H1 (cell line): Measurements from ENCODE around the gene RSPH6A. TPM values are rescaled to one million over a fixed set of nuclear protein-coding genes. Genes with fewer than 3 reads are reported as not detected.

Experiments used
- CTCF ChIA-PET: fragments of 300-600 bp; sonication (Branson Sonifier 250); formaldehyde crosslinking; loops from one replicate; lab custom pipeline; 2021; ENCODE audit not compliant: partially characterized antibody; lab: Charles Lee
- POLR2A ChIA-PET: fragments of 300-600 bp; sonication (Branson Sonifier 250); formaldehyde crosslinking; loops from one replicate; lab custom pipeline; 2021; ENCODE audit warnings: inconsistent platforms; ENCODE audit not compliant: partially characterized antibody; lab: Charles Lee
- DNase-seq, 2 experiments: peaks; one replicate each; pipeline versions ENCODE4 v3.0.0 to v3.0.0-alpha.2; 2010 to 2022; ENCODE audit warnings: low spot score in 2 of 2, low read depth in 1 of 2, mixed read lengths in 1 of 2
- FAIRE-seq: peaks from 2 replicates; lab custom pipeline; 2011; peaks lifted over from hg19 to GRCh38; lab: Jason Lieb, UNC
- H2AFZ ChIP-seq: 2 replicates; pipeline ENCODE4 v1.8.1; 2012; ENCODE audit warnings: low read length, inconsistent platforms
- H2AK5ac ChIP-seq: 2 replicates; pipeline ENCODE4 v1.6.1; 2013; ENCODE audit warnings: low read depth, low read length
- H2BK120ac ChIP-seq: replicated peaks from 2 replicates; pipeline ENCODE3; 2013; ENCODE audit warnings: low read depth, low read length, inconsistent platforms
- H2BK12ac ChIP-seq: 2 replicates; pipeline ENCODE4 v1.6.1; 2013; ENCODE audit warnings: low read depth, low read length
- H2BK15ac ChIP-seq: 2 replicates; pipeline ENCODE4 v1.6.1; 2013; ENCODE audit warnings: low read length
- H2BK20ac ChIP-seq: 2 replicates; pipeline ENCODE4 v1.6.1; 2013; ENCODE audit warnings: low read length
- H2BK5ac ChIP-seq: 2 replicates; pipeline ENCODE4 v1.6.1; 2013; ENCODE audit warnings: low read depth, low read length
- H3K14ac ChIP-seq: 2 replicates; pipeline ENCODE4 v1.6.1; 2013; ENCODE audit warnings: inconsistent platforms; ENCODE audit not compliant: insufficient read length
- H3K18ac ChIP-seq: 2 replicates; pipeline ENCODE4 v1.6.1; 2013; ENCODE audit warnings: low read length; ENCODE audit errors: extremely low read depth
- H3K23ac ChIP-seq: 2 replicates; pipeline ENCODE4 v1.6.1; 2013; ENCODE audit warnings: inconsistent platforms; ENCODE audit not compliant: insufficient read length
- H3K23me2 ChIP-seq: 2 replicates; pipeline ENCODE4 v1.6.1; 2013; ENCODE audit warnings: low read depth, low read length
- H3K27ac ChIP-seq: 2 replicates; pipeline ENCODE4 v1.6.1; 2011; ENCODE audit warnings: low read depth, low read length, inconsistent platforms
- H3K27me3 ChIP-seq, 4 experiments: replicated peaks in 1 of 4; 1 replicate in 1 of 4; 2 replicates in 3 of 4; pipeline versions ENCODE4 v1.6.1 to v1.8.1; 2011 to 2013; ENCODE audit warnings: low read length in 3 of 4, mild to moderate bottlenecking in 3 of 4, inconsistent platforms in 2 of 4, mixed read lengths in 2 of 4, moderate library complexity in 1 of 4; ENCODE audit not compliant: control insufficient read depth in 3 of 4, insufficient read depth in 3 of 4; ENCODE audit errors: extremely low read depth in 1 of 4
- H3K36me3 ChIP-seq, 4 experiments: 2 replicates each; pipeline versions ENCODE4 v1.6.1 to v1.8.1; 2011 to 2013; ENCODE audit warnings: mild to moderate bottlenecking in 4 of 4, low read length in 3 of 4, moderate library complexity in 2 of 4, control low read depth in 1 of 4, inconsistent platforms in 1 of 4; ENCODE audit not compliant: insufficient read depth in 4 of 4, control insufficient read depth in 2 of 4
- H3K4ac ChIP-seq: replicated peaks from 2 replicates; pipeline ENCODE3; 2013; ENCODE audit warnings: low read length, low read depth, mixed read lengths, inconsistent platforms; ENCODE audit not compliant: insufficient read length
- H3K4me1 ChIP-seq, 4 experiments: replicated peaks in 1 of 4; 1 replicate in 1 of 4; 2 replicates in 3 of 4; pipeline versions ENCODE4 v1.6.1 to v1.8.1; 2011 to 2013; ENCODE audit warnings: low read length in 3 of 4, inconsistent platforms in 2 of 4, mixed read lengths in 1 of 4; ENCODE audit not compliant: insufficient read depth in 4 of 4, control insufficient read depth in 3 of 4
- H3K4me2 ChIP-seq, 2 experiments: 2 replicates each; pipeline versions ENCODE4 v1.6.1 to v1.8.1; 2011 to 2013; ENCODE audit warnings: low read depth in 2 of 2, low read length in 2 of 2, control low read depth in 1 of 2, inconsistent platforms in 1 of 2, mild to moderate bottlenecking in 1 of 2; ENCODE audit not compliant: insufficient read depth in 1 of 2
- H3K4me3 ChIP-seq, 4 experiments: fragments of 200-600, 300-600 bp in 1 of 4; sonication (generic), shearing (Covaris generic), sonication (Bioruptor Twin) in 1 of 4; 2 replicates each; pipeline versions ENCODE4 v1.5.1 to v1.8.1; 2011 to 2016; ENCODE audit warnings: low read length in 4 of 4, low read depth in 3 of 4, control low read depth in 2 of 4, inconsistent platforms in 2 of 4, mild to moderate bottlenecking in 2 of 4, mixed read lengths in 1 of 4, moderate library complexity in 1 of 4; ENCODE audit not compliant: insufficient read depth in 2 of 4; ENCODE audit errors: extremely low read depth in 1 of 4
- H3K56ac ChIP-seq: replicated peaks from 2 replicates; pipeline ENCODE3; 2013; ENCODE audit warnings: low read depth, mild to moderate bottlenecking, mixed read lengths, low read length, inconsistent platforms; ENCODE audit not compliant: insufficient read length
- H3K79me1 ChIP-seq: 2 replicates; pipeline ENCODE4 v1.6.1; 2013; ENCODE audit warnings: low read depth, low read length, control low read depth
- H3K79me2 ChIP-seq, 2 experiments: 2 replicates each; pipeline versions ENCODE4 v1.6.1 to v1.8.1; 2012 to 2013; ENCODE audit warnings: low read length in 2 of 2, mild to moderate bottlenecking in 2 of 2, inconsistent platforms in 1 of 2; ENCODE audit not compliant: insufficient read depth in 2 of 2, control insufficient read depth in 1 of 2
- H3K9ac ChIP-seq, 4 experiments: replicated peaks in 1 of 4; 1 replicate in 1 of 4; 2 replicates in 3 of 4; pipeline versions ENCODE4 v1.6.1 to v1.8.1; 2011 to 2013; ENCODE audit warnings: low read depth in 3 of 4, low read length in 3 of 4, control low read depth in 2 of 4, mild to moderate bottlenecking in 2 of 4, moderate library complexity in 2 of 4, inconsistent platforms in 1 of 4; ENCODE audit errors: extremely low read depth in 1 of 4
- H3K9me3 ChIP-seq, 2 experiments: 2 replicates each; pipeline versions ENCODE4 v1.6.1 to v1.8.1; 2012 to 2013; ENCODE audit warnings: mild to moderate bottlenecking in 2 of 2, moderate library complexity in 2 of 2, control low read depth in 1 of 2, inconsistent platforms in 1 of 2, low read depth in 1 of 2, low read length in 1 of 2, mixed read lengths in 1 of 2; ENCODE audit not compliant: insufficient read depth in 2 of 2
- H4K20me1 ChIP-seq, 2 experiments: replicated peaks in 1 of 2; 2 replicates each; pipeline versions ENCODE3 to v1.8.1; 2011 to 2013; ENCODE audit warnings: inconsistent platforms in 2 of 2, low read length in 2 of 2, mild to moderate bottlenecking in 1 of 2; ENCODE audit not compliant: insufficient read depth in 2 of 2, control insufficient read depth in 1 of 2
- H4K5ac ChIP-seq: 2 replicates; pipeline ENCODE4 v1.6.1; 2013; ENCODE audit warnings: low read length, low read depth, mixed read lengths, inconsistent platforms; ENCODE audit not compliant: insufficient read length
- H4K8ac ChIP-seq: 2 replicates; pipeline ENCODE4 v1.8.0; 2013; ENCODE audit warnings: mild to moderate bottlenecking, moderate library complexity, low read length, inconsistent platforms; ENCODE audit not compliant: insufficient read depth; ENCODE audit errors: extremely low read depth
- H4K91ac ChIP-seq: replicated peaks from 2 replicates; pipeline ENCODE3; 2013; ENCODE audit warnings: low read length, mixed read lengths, inconsistent platforms; ENCODE audit not compliant: insufficient read length
- JUND ChIP-seq: IDR thresholded peaks from 2 replicates; pipeline ENCODE4 v1.6.1; 2011; ENCODE audit warnings: mild to moderate bottlenecking, improper control_type of control experiment, low read length
- WGBS, 2 experiments: shearing (Covaris generic) in 1 of 2; methylation state at CpG; one replicate each; pipeline versions ENCODE4 v1.1.6 to v1.1.7; 2013 to 2015; ENCODE audit warnings: low lambda C conversion rate in 2 of 2, mixed read lengths in 2 of 2, inconsistent platforms in 1 of 2, low coverage in 1 of 2, missing lambda C conversion rate in 1 of 2; ENCODE audit not compliant: insufficient replicate concordance in 2 of 2, insufficient coverage in 1 of 2, insufficient read length in 1 of 2; ENCODE audit errors: extremely low coverage in 1 of 2, missing lambda C conversion rate in 1 of 2; 5-methylcytosine and 5-hydroxymethylcytosine counted together
- polyA plus RNA-seq, 7 experiments: library from polyadenylated mRNA; depleted of rRNA in 3 of 7; stranded (reverse) in 5 of 7; unstranded in 2 of 7; fragments of >200 nt in 5 of 7; fragments of 200-250 nt in 2 of 7; gene quantifications; 1 replicate in 5 of 7; 2 replicates in 1 of 7; 4 replicates in 1 of 7; pipeline versions ENCODE4 v1.2.1 to v1.2.3, GENCODE V29; 2011 to 2013; ENCODE audit warnings: missing spikeins in 2 of 7, mixed read lengths in 2 of 7
- total RNA-seq: library from RNA; stranded (reverse); fragmentation: NEBNext Ultra II Directional; extraction: Animal tissue kit (Norgen Biotek cat#: 25700); gene quantifications from 2 replicates; pipeline ENCODE4 v1.2.1, GENCODE V29; 2021
- TF ChIP-seq, protein P1 (sequence below): IDR thresholded peaks from 2 replicates; pipeline ENCODE4 v1.6.1; 2012; ENCODE audit warnings: inconsistent platforms

The RSPH6A gene
- total and polyA plus RNA-seq, 2 of the 8 experiments (the other 6 are each of a cell fraction or from before 2014, with no cell fraction given), result 0.05 to 0.19 TPM

DNA sequence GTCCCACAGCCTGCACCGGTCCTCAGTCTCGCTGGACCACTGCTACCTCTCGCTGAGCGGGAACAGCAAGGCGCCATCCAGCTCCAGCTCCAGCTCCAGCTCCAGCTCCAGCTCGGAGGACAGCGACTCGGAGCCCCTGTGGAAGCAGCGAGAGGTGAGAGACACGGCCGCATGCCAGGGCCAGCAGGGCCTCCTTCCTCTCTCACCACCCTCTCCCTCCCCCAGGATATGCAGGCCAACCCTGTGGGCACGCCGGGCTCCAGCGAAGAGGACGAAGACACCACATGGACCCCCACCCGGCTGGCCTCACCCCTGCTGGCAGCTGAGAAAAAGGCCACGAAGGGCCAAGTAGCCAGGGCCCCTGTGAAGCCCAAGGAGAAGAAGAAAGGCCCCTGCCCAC, 53.4 kb downstream of the RSPH6A start:
- Histone ChIP-seq H2BK120ac (no peak overlapping the region), H2BK15ac (peak overlapping the region; percentile 61; the same call in 1 of the 2 replicates), H3K23ac (no peak overlapping the region), H4K20me1 (peaks cover 0 to 3% of the 10 kb centered on the region in 2 experiments), H3K4ac (no peak overlapping the region), H3K27ac (no peak overlapping the region), H2BK20ac (no peak overlapping the region), H2AFZ (no peak overlapping the region), H2BK12ac (no peak overlapping the region; the same call in 1 of the 2 replicates), H3K27me3 (peaks cover 0 to 2% (median 1%) of the 10 kb centered on the region in 4 experiments; a peak in 1 of 7 replicates), H3K4me1 (peaks cover 7 to 32% (median 23%) of the 10 kb centered on the region in 4 experiments), H2BK5ac (no peak overlapping the region), H4K91ac (peak overlapping the region; percentile 42), H3K14ac (no peak overlapping the region), H2AK5ac (no peak overlapping the region), H3K9me3 (no peaks in the 10 kb centered on the region), H3K9ac (no peak overlapping the region), H3K56ac (no peak overlapping the region), H3K79me1 (no peaks in the 10 kb centered on the region), H3K23me2 (no peaks in the 10 kb centered on the region; the same call in 1 of the 2 replicates), H3K36me3 (no peaks in the 10 kb centered on the region), H4K5ac (no peak overlapping the region), H3K4me3 (no peak overlapping the region), H3K79me2 (no peaks in the 10 kb centered on the region), H4K8ac (no peak overlapping the region), H3K18ac (no peak overlapping the region), H3K4me2 (no peak overlapping the region)
- POLR2A ChIA-PET, result interaction anchor here (1.0 to 16.2 kb wide), 7 partner anchors 8 to 70 kb away, joined by 3 to 284 read pairs (median 5); partner anchors contain the start of genes DMWD, MEIOSIN, SIX5 and SNRPD2
- FAIRE-seq (no peak), DNase-seq (peak in 1 of 2 experiments; percentile 52)
- WGBS, 2 experiments, result 73% methylated on average over 17 of the region's 17 CpGs; no CpG with 5 or more reads in 1 of the 2 experiments
- CTCF ChIA-PET, result interaction anchor here (1.0 to 3.2 kb wide), 4 partner anchors 9 to 215 kb away, joined by 3 to 14 read pairs (median 3); partner anchors contain the start of gene QPCTL
- no peak for TF ChIP-seq JUND
- TF ChIP-seq, protein P1, sequence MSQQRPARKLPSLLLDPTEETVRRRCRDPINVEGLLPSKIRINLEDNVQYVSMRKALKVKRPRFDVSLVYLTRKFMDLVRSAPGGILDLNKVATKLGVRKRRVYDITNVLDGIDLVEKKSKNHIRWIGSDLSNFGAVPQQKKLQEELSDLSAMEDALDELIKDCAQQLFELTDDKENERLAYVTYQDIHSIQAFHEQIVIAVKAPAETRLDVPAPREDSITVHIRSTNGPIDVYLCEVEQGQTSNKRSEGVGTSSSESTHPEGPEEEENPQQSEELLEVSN, result peak; percentile 39; the same call in 1 of the 2 replicates
